SK-N-SH (cell line): Measurements from ENCODE around the gene SLC66A1. TPM values are rescaled to one million over a fixed set of nuclear protein-coding genes. Genes with fewer than 3 reads are reported as not detected.

ENCODE experiments used
- CTCF ChIA-PET: fragments of 300-600, 350-600 bp; formaldehyde crosslinking; extraction: SDS; loops from one replicate; lab custom pipeline; 2021; lab: Yijun Ruan, JAX
- POLR2A ChIA-PET: fragments of 350-600 bp; sonication (Branson Sonifier 250); formaldehyde crosslinking; extraction: SDS; loops from one replicate; lab custom pipeline; 2020; ENCODE audit warnings: antibody characterized with exemption, inconsistent platforms; lab: Yijun Ruan, JAX
- DNase-seq: peaks from one replicate; pipeline ENCODE4 v3.0.0; 2012
- H2AFZ ChIP-seq: fragments of 200-600 bp; sonication (generic); 2 replicates; pipeline ENCODE4 v1.8.1; 2016; ENCODE audit warnings: antibody characterized with exemption, mild to moderate bottlenecking, low read depth
- H3F3A ChIP-seq: fragments of 200-600 bp; sonication (generic); replicated peaks from 2 replicates; pipeline ENCODE3; 2016; ENCODE audit warnings: antibody characterized with exemption, mild to moderate bottlenecking; ENCODE audit not compliant: insufficient read depth
- H3K27ac ChIP-seq, 2 experiments: fragments of 200-500 bp in 1 of 2; fragments of 200-600 bp in 1 of 2; sonication (Bioruptor generic) in 1 of 2; sonication (generic), shearing (Covaris generic) in 1 of 2; 2 replicates each; pipeline versions ENCODE4 v1.5.1 to v1.6.1; 2014 to 2016; ENCODE audit warnings: low read depth in 2 of 2, inconsistent platforms in 1 of 2, low read length in 1 of 2, mild to moderate bottlenecking in 1 of 2, mixed read lengths in 1 of 2
- H3K27me3 ChIP-seq: fragments of 200-600 bp; sonication (generic), shearing (Covaris generic); 2 replicates; pipeline ENCODE4 v1.6.1; 2016; ENCODE audit warnings: mixed run types; ENCODE audit not compliant: insufficient read depth
- H3K36me3 ChIP-seq, 2 experiments: fragments of 200-500 bp in 1 of 2; fragments of 200-600 bp in 1 of 2; sonication (Bioruptor generic) in 1 of 2; sonication (generic) in 1 of 2; replicated peaks in 1 of 2; 2 replicates each; pipeline versions ENCODE3 to v1.5.1; 2014 to 2016; ENCODE audit warnings: low read length in 1 of 2, mild to moderate bottlenecking in 1 of 2; ENCODE audit not compliant: insufficient read depth in 2 of 2, control insufficient read depth in 1 of 2
- H3K4me1 ChIP-seq, 2 experiments: fragments of 200-500 bp in 1 of 2; fragments of 200-600 bp in 1 of 2; sonication (Bioruptor generic) in 1 of 2; sonication (generic), shearing (Covaris generic) in 1 of 2; 2 replicates each; pipeline versions ENCODE4 v1.5.1 to v1.6.1; 2014 to 2016; ENCODE audit warnings: low read depth in 1 of 2, low read length in 1 of 2, mixed run types in 1 of 2; ENCODE audit not compliant: insufficient read depth in 2 of 2, control insufficient read depth in 1 of 2
- H3K4me2 ChIP-seq: fragments of 200-600 bp; sonication (generic), shearing (Covaris generic); 2 replicates; pipeline ENCODE4 v1.6.1; 2017; ENCODE audit warnings: mixed run types
- H3K4me3 ChIP-seq, 2 experiments: fragments of 200-500 bp in 1 of 2; fragments of 200-600 bp in 1 of 2; sonication (Bioruptor generic) in 1 of 2; sonication (generic), shearing (Covaris generic) in 1 of 2; 2 replicates each; pipeline versions ENCODE4 v1.5.1 to v1.8.1; 2014 to 2016; ENCODE audit warnings: low read depth in 2 of 2, inconsistent platforms in 1 of 2, low read length in 1 of 2, mild to moderate bottlenecking in 1 of 2, mixed read lengths in 1 of 2, moderate library complexity in 1 of 2
- H3K79me2 ChIP-seq: fragments of 200-600 bp; sonication (generic); 2 replicates; pipeline ENCODE4 v1.8.1; 2017; ENCODE audit warnings: mild to moderate bottlenecking; ENCODE audit not compliant: insufficient read depth
- H3K9ac ChIP-seq: fragments of 200-600 bp; sonication (generic); 2 replicates; pipeline ENCODE4 v1.6.1; 2017; ENCODE audit warnings: mixed run types
- H3K9me2 ChIP-seq: fragments of 200-600 bp; sonication (generic); 2 replicates; pipeline ENCODE4 v1.6.1; 2017; ENCODE audit warnings: mixed run types
- H3K9me3 ChIP-seq: fragments of 200-600 bp; sonication (generic); 2 replicates; pipeline ENCODE4 v1.6.1; 2017; ENCODE audit warnings: mixed run types, mild to moderate bottlenecking, moderate library complexity
- H4K20me1 ChIP-seq: fragments of 200-600 bp; sonication (generic); 2 replicates; pipeline ENCODE4 v1.6.1; 2017; ENCODE audit warnings: mild to moderate bottlenecking, mixed run types; ENCODE audit not compliant: insufficient read depth
- FOSL2 ChIP-seq: IDR thresholded peaks from 2 replicates; pipeline ENCODE4 v1.4.0; 2012; ENCODE audit warnings: low read depth, mild to moderate bottlenecking, moderate library complexity, borderline replicate concordance
- FOXJ3 ChIP-seq: sonication (generic); formaldehyde crosslinking; IDR thresholded peaks from 2 replicates; pipeline ENCODE4 v1.5.1; 2020; ENCODE audit warnings: mild to moderate bottlenecking, missing genetic modification reagents
- FOXM1 ChIP-seq: IDR thresholded peaks from 2 replicates; pipeline ENCODE4 v1.4.0; 2012; ENCODE audit warnings: low read depth, mild to moderate bottlenecking
- GATA2 ChIP-seq: sonication (generic); formaldehyde crosslinking; IDR thresholded peaks from 2 replicates; pipeline ENCODE4 v1.5.0; 2020; ENCODE audit warnings: mild to moderate bottlenecking, missing genetic modification reagents
- JUND ChIP-seq: IDR thresholded peaks from 2 replicates; pipeline ENCODE4 v1.4.0; 2012
- MEF2A ChIP-seq: IDR thresholded peaks from 2 replicates; pipeline ENCODE4 v1.4.0; 2012; ENCODE audit warnings: low read depth, borderline replicate concordance
- MXI1 ChIP-seq: IDR thresholded peaks from 2 replicates; pipeline ENCODE4 v1.6.1; 2012; ENCODE audit warnings: mild to moderate bottlenecking, low read depth, low read length, improper control_type of control experiment
- RAD21 ChIP-seq: IDR thresholded peaks from 2 replicates; pipeline ENCODE4 v1.6.1; 2012; ENCODE audit warnings: mild to moderate bottlenecking, low read length
- RCOR1 ChIP-seq: fragments of 150-350 bp; IDR thresholded peaks from 2 replicates; pipeline ENCODE4 v1.6.1; 2017; ENCODE audit warnings: antibody characterized with exemption, low read length
- RXRA ChIP-seq: IDR thresholded peaks from 2 replicates; pipeline ENCODE4 v1.4.0; 2012; ENCODE audit warnings: low read depth, mild to moderate bottlenecking, borderline replicate concordance
- SMC3 ChIP-seq: IDR thresholded peaks from 2 replicates; pipeline ENCODE4 v1.6.1; 2012; ENCODE audit warnings: low read depth, low read length, improper control_type of control experiment
- TEAD4 ChIP-seq: IDR thresholded peaks from 2 replicates; pipeline ENCODE4 v1.4.0; 2012; ENCODE audit warnings: mild to moderate bottlenecking, borderline replicate concordance; ENCODE audit not compliant: insufficient read depth
- WGBS: methylation state at CpG from one replicate; pipeline ENCODE4 v1.1.6; 2017; ENCODE audit warnings: low lambda C conversion rate; 5-methylcytosine and 5-hydroxymethylcytosine counted together
- polyA plus RNA-seq, 3 experiments: library from polyadenylated mRNA; depleted of rRNA; stranded (reverse); fragments of >200 nt; gene quantifications; 2 replicates each; pipeline ENCODE4 v1.2.3, GENCODE V29; 2012
- TF ChIP-seq, protein P1 (sequence below): IDR thresholded peaks from 2 replicates; pipeline ENCODE4 v1.4.0; 2012; ENCODE audit warnings: low read depth, borderline replicate concordance
- TF ChIP-seq, protein P2 (sequence below): IDR thresholded peaks from 2 replicates; pipeline ENCODE4 v1.4.0; 2012; ENCODE audit warnings: low read depth
- TF ChIP-seq, protein P3 (sequence below): IDR thresholded peaks from 2 replicates; pipeline ENCODE4 v1.4.0; 2012; ENCODE audit warnings: low read depth, borderline replicate concordance
- TF ChIP-seq, protein P4 (sequence below): fragments of 150-350 bp; IDR thresholded peaks from 2 replicates; pipeline ENCODE4 v1.6.1; 2016; ENCODE audit warnings: mild to moderate bottlenecking, low read depth, low read length
- TF ChIP-seq, protein P5 (sequence below): fragments of 150-350 bp; IDR thresholded peaks from 2 replicates; pipeline ENCODE4 v1.6.1; 2017; ENCODE audit warnings: antibody characterized with exemption, low read length, low read depth, borderline replicate concordance

SLC66A1 gene
- polyA plus RNA-seq, 1 of the 3 experiments (the other 2 are of a cell fraction), result 16.9 TPM

DNA sequence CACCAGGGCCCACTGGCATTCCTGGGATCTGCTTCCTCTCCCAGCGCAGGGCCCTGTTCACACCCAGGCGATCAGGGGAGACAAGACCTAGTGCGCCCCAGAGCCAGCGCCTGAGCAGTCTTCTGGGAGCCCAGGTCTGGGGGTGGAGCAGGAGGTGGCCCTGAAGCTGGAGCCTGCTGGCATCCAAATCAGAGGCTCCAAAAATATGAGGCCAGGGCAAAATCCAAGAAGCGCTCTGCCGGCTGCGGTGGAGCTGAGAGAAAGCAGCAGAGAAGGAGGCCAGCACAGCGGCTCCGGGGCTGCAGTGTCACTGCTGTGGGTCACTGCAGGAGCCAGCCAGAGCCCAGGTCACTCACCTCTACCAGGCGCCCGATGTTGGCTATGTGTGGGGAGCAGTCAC is 32.7 kb downstream of the SLC66A1 start:
- 90% methylated on average over 6 of the region's 11 CpGs for WGBS

DNA sequence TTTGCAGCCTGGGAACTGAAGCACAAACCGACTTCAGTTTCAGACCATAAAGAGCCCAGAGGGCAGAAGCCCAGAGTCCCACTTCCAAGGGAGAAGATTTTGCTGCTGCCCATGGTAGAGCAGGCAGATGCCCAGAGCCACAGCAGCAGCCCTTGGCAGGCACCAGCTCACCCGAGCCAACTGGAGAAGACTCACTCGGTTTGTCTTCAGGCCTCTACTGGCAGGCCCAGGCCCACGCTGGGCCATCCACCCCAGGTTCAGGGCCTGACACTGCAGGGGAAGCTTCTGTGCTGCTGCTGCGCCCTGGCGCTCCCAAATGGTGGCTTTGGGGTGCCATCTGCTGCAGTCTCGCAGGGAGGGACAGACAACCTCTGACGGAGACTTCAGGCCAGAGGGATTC is 33.3 kb downstream of the SLC66A1 start:
- ChIA-PET POLR2A (no interaction called here), CTCF (interaction anchor here (0.6 to 13.7 kb wide), 21 partner anchors 11 to 322 kb away, joined by 3 to 235 read pairs (median 5); partner anchors contain the start of gene NBL1)
- peak overlapping the region in 1 of 2 experiments; percentile 80; a peak in 2 of 4 replicates for H3K27ac ChIP-seq
- H3K36me3 ChIP-seq, result peaks cover 11 to 57% of the 10 kb centered on the region in 2 experiments
- H3K4me3 ChIP-seq, result no peak overlapping the region
- H3K4me1 ChIP-seq, result peaks cover 0 to 65% of the 10 kb centered on the region in 2 experiments; a peak in 1 of 4 replicates
- peaks cover 6% of the 10 kb centered on the region; the same call in 1 of the 2 replicates for H3K79me2 ChIP-seq
- no peaks in the 10 kb centered on the region for H3K27me3 ChIP-seq
- no peak overlapping the region for H3K4me2 ChIP-seq
- no peaks in the 10 kb centered on the region for H3K9me3 ChIP-seq
- H3K9me2 ChIP-seq, result no peaks in the 10 kb centered on the region
- no peaks in the 10 kb centered on the region for H3F3A ChIP-seq
- TF ChIP-seq FOXM1 (no peak), FOXJ3 (CRISPR knock-in tag) (no peak), FOSL2 (no peak), MEF2A (no peak), RCOR1 (no peak), SMC3 (no peak), JUND (no peak), RXRA (no peak), TEAD4 (no peak), RAD21 (no peak)
- TF ChIP-seq, protein P1, sequence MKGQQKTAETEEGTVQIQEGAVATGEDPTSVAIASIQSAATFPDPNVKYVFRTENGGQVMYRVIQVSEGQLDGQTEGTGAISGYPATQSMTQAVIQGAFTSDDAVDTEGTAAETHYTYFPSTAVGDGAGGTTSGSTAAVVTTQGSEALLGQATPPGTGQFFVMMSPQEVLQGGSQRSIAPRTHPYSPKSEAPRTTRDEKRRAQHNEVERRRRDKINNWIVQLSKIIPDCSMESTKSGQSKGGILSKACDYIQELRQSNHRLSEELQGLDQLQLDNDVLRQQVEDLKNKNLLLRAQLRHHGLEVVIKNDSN, result no peak
- TF ChIP-seq, protein P2, sequence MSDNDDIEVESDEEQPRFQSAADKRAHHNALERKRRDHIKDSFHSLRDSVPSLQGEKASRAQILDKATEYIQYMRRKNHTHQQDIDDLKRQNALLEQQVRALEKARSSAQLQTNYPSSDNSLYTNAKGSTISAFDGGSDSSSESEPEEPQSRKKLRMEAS, result no peak
- TF ChIP-seq, protein P3, sequence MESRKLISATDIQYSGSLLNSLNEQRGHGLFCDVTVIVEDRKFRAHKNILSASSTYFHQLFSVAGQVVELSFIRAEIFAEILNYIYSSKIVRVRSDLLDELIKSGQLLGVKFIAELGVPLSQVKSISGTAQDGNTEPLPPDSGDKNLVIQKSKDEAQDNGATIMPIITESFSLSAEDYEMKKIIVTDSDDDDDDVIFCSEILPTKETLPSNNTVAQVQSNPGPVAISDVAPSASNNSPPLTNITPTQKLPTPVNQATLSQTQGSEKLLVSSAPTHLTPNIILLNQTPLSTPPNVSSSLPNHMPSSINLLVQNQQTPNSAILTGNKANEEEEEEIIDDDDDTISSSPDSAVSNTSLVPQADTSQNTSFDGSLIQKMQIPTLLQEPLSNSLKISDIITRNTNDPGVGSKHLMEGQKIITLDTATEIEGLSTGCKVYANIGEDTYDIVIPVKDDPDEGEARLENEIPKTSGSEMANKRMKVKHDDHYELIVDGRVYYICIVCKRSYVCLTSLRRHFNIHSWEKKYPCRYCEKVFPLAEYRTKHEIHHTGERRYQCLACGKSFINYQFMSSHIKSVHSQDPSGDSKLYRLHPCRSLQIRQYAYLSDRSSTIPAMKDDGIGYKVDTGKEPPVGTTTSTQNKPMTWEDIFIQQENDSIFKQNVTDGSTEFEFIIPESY, result no peak
- DNase-seq, result no peak
- peaks cover 10% of the 10 kb centered on the region; the same call in 1 of the 2 replicates for H4K20me1 ChIP-seq
- WGBS, result 95% methylated on average over 4 of the region's 8 CpGs
- no peak overlapping the region for H2AFZ ChIP-seq
- no peak overlapping the region for H3K9ac ChIP-seq

More for the DNA sequence above, 32.7 kb downstream of the SLC66A1 start:
- Histone ChIP-seq H3K4me2 (no peak overlapping the region), H3K36me3 (peaks cover 11 to 56% of the 10 kb centered on the region in 2 experiments), H3F3A (no peaks in the 10 kb centered on the region), H3K9ac (no peak overlapping the region), H2AFZ (no peak overlapping the region), H3K79me2 (peaks cover 6% of the 10 kb centered on the region; the same call in 1 of the 2 replicates), H3K27ac (peak overlapping the region in 1 of 2 experiments; percentile 80; a peak in 2 of 4 replicates), H3K4me1 (peaks cover 0 to 69% of the 10 kb centered on the region in 2 experiments; a peak in 1 of 4 replicates), H3K9me3 (no peaks in the 10 kb centered on the region), H3K9me2 (no peaks in the 10 kb centered on the region), H3K27me3 (no peaks in the 10 kb centered on the region), H4K20me1 (peaks cover 10% of the 10 kb centered on the region; the same call in 1 of the 2 replicates), H3K4me3 (no peak overlapping the region)
- no peak for DNase-seq
- ChIA-PET CTCF (interaction anchor here (0.6 to 13.7 kb wide), 35 partner anchors 9 to 437 kb away, joined by 3 to 235 read pairs (median 5); partner anchors contain the start of gene NBL1), POLR2A (no interaction called here)
- no peak for TF ChIP-seq GATA2 (CRISPR knock-in tag)
- TF ChIP-seq, protein P4, sequence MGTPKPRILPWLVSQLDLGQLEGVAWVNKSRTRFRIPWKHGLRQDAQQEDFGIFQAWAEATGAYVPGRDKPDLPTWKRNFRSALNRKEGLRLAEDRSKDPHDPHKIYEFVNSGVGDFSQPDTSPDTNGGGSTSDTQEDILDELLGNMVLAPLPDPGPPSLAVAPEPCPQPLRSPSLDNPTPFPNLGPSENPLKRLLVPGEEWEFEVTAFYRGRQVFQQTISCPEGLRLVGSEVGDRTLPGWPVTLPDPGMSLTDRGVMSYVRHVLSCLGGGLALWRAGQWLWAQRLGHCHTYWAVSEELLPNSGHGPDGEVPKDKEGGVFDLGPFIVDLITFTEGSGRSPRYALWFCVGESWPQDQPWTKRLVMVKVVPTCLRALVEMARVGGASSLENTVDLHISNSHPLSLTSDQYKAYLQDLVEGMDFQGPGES, result no peak
- TF ChIP-seq MXI1, result no peak
- no peak for TF ChIP-seq JUND
- TF ChIP-seq, protein P5, sequence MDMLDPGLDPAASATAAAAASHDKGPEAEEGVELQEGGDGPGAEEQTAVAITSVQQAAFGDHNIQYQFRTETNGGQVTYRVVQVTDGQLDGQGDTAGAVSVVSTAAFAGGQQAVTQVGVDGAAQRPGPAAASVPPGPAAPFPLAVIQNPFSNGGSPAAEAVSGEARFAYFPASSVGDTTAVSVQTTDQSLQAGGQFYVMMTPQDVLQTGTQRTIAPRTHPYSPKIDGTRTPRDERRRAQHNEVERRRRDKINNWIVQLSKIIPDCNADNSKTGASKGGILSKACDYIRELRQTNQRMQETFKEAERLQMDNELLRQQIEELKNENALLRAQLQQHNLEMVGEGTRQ, result no peak
- no peak for TF ChIP-seq FOXM1
